Breast epithelium (tissue), 4 donors: ENCODE data around the gene ATOSA. TPM values are rescaled to one million over a fixed set of nuclear protein-coding genes. Genes with fewer than 3 reads are reported as not detected.

Source experiments
- DNase-seq, 2 donors: peaks; one replicate each; pipeline ENCODE4 v3.0.0-alpha.2; 2019; ENCODE audit warnings: low spot score in 2 of 2
- H3K27ac ChIP-seq, 2 donors: fragments of 200-600 bp; sonication (generic) in 1 of 2; one replicate each; pipeline ENCODE4 v1.5.1; 2016 to 2019; ENCODE audit warnings: mild to moderate bottlenecking in 1 of 2
- H3K27me3 ChIP-seq, 2 donors: fragments of 200-600 bp; sonication (generic) in 1 of 2; one replicate each; pipeline versions ENCODE4 v1.5.1 to v1.6.0; 2017 to 2019; ENCODE audit warnings: control low read depth in 1 of 2, mild to moderate bottlenecking in 1 of 2
- H3K36me3 ChIP-seq: fragments of 200-600 bp; one replicate; pipeline ENCODE4 v1.5.1; 2019
- H3K4me1 ChIP-seq, 2 donors: fragments of 200-600 bp; sonication (generic); one replicate each; pipeline ENCODE4 v1.5.1; 2016 to 2019; ENCODE audit warnings: control low read depth in 1 of 2
- H3K4me3 ChIP-seq, 3 donors: fragments of 200-600 bp; sonication (generic); 1 replicate in 2 of 3; 2 replicates in 1 of 3; pipeline ENCODE4 v1.5.1; 2016 to 2019; ENCODE audit warnings: mild to moderate bottlenecking in 3 of 3, moderate library complexity in 2 of 3
- H3K9me3 ChIP-seq, 2 donors: fragments of 200-600 bp; sonication (generic) in 1 of 2; one replicate each; pipeline ENCODE4 v1.5.1; 2016 to 2019; ENCODE audit warnings: control low read depth in 1 of 2
- POLR2A ChIP-seq: fragments of 450-650 bp; IDR thresholded peaks from one replicate; pipeline ENCODE4 v1.6.1; 2016; ENCODE audit warnings: antibody characterized with exemption, mild to moderate bottlenecking, moderate library complexity
- POLR2AphosphoS5 ChIP-seq, 3 donors: sonication (generic); formaldehyde crosslinking; IDR thresholded peaks; one replicate each; pipeline ENCODE4 v1.6.1; 2017; ENCODE audit warnings: antibody characterized with exemption in 3 of 3
- intact Hi-C: fragments of 100-400 bp; cut with DNase I; formaldehyde crosslinking; loops from one replicate; pipeline ENCODE4 v1.15.1; 2023; ENCODE audit warnings: low total_unique reads
- total RNA-seq, 3 donors: library from RNA; depleted of rRNA; stranded (reverse); fragments of >200 nt; gene quantifications; one replicate each; pipeline ENCODE4 v1.1.0, GENCODE V29; 2016
- TF ChIP-seq, protein P1 (sequence below), 3 donors: fragments of 450-650 bp; IDR thresholded peaks; one replicate each; pipeline ENCODE4 v1.5.1; 2016 to 2017; ENCODE audit warnings: antibody characterized with exemption in 3 of 3, mild to moderate bottlenecking in 3 of 3, moderate library complexity in 3 of 3

ATOSA gene
- total RNA-seq, 3 donors from 2014 or later = 157 to 215 (median 168) TPM

DNA sequence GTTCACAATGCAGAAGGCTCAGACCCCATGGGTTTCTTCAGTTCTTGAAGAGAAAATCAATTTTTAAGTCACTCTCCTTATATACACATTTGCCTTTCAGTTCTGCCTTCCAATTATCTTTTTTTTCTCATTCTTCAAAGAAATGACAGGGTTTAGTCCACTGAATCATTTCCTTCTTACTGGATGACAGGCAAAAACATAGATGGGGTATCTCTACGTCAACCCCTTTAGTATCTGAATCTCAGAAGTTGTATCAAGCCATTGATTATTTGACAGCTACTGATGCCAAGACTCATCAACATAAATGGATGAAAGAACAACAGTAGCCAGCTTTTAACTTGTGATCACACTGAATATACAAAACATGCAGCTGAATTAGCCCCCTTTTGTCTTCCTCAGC is 6.5 kb downstream of the ATOSA start:
- intact Hi-C loops = no loop called here
- TF ChIP-seq POLR2AphosphoS5 (IDR thresholded peaks at IDR 0.05) = no peak
- no peak for TF ChIP-seq POLR2A
- TF ChIP-seq, protein P1, sequence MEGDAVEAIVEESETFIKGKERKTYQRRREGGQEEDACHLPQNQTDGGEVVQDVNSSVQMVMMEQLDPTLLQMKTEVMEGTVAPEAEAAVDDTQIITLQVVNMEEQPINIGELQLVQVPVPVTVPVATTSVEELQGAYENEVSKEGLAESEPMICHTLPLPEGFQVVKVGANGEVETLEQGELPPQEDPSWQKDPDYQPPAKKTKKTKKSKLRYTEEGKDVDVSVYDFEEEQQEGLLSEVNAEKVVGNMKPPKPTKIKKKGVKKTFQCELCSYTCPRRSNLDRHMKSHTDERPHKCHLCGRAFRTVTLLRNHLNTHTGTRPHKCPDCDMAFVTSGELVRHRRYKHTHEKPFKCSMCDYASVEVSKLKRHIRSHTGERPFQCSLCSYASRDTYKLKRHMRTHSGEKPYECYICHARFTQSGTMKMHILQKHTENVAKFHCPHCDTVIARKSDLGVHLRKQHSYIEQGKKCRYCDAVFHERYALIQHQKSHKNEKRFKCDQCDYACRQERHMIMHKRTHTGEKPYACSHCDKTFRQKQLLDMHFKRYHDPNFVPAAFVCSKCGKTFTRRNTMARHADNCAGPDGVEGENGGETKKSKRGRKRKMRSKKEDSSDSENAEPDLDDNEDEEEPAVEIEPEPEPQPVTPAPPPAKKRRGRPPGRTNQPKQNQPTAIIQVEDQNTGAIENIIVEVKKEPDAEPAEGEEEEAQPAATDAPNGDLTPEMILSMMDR (IDR thresholded peaks at IDR 0.05) = no peak
- DNase-seq = no peak
- no peak overlapping the region for H3K27ac ChIP-seq
- H3K4me1 ChIP-seq = peaks cover 0 to 10% of the 10 kb centered on the region in 2 donors
- no peaks in the 10 kb centered on the region for H3K27me3 ChIP-seq
- no peak overlapping the region for H3K4me3 ChIP-seq
- H3K9me3 ChIP-seq = no peaks in the 10 kb centered on the region
- H3K36me3 ChIP-seq = peaks cover 4% of the 10 kb centered on the region

DNA sequence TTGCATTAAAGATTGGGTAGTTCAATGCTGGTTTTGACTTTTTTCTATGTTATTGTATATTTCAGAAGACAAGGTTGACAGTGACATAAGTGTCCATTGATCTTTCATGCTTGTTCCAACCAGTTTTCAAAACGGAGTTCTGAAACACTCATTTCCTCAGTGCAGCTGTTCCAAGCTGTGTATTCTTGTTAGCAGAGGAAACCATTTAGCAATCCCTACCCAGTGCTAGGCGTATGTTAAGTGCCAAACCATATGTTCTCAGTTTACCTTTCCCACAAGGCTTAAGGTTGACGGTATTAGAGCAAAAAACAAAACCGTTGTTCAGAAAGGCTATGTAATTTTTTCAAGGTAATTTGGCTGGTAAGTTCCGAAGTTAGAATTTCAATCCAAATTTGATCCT is 9.1 kb downstream of the ATOSA start:
- Histone ChIP-seq H3K36me3 (peaks cover 4% of the 10 kb centered on the region), H3K27ac (no peak overlapping the region), H3K27me3 (no peaks in the 10 kb centered on the region), H3K9me3 (no peaks in the 10 kb centered on the region), H3K4me3 (no peak overlapping the region), H3K4me1 (peaks cover 0 to 8% of the 10 kb centered on the region in 2 donors)
- no peak for DNase-seq
- intact Hi-C loops = no loop called here
- TF ChIP-seq, protein P1 (IDR thresholded peaks at IDR 0.05) = no peak
- TF ChIP-seq POLR2A (no peak), POLR2AphosphoS5 (IDR thresholded peaks at IDR 0.05) (no peak)

DNA sequence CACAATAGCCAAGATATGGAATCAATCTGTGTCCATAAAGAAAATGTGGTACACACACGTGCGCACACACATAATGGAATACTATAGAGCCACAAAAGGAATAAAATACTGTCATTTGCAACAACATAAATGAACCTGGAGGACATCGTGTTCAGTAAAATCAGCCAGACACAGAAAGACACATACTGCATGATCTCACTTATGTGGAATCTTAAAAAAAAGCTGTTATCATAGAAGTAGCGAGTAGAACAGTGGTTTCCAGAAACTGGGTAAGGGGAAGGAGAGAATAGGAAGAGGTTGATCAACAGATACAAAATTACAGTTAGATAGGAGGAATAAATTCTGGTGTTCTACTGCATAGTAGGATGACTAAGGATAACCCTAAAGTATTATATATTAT is 11.1 kb downstream of the ATOSA start:
- Histone ChIP-seq H3K4me1 (no peaks in the 10 kb centered on the region), H3K36me3 (peaks cover 4% of the 10 kb centered on the region), H3K9me3 (no peaks in the 10 kb centered on the region), H3K4me3 (no peak overlapping the region), H3K27ac (no peak overlapping the region), H3K27me3 (no peaks in the 10 kb centered on the region)
- TF ChIP-seq, protein P1 (IDR thresholded peaks at IDR 0.05) = no peak
- no peak for TF ChIP-seq POLR2AphosphoS5 (IDR thresholded peaks at IDR 0.05)
- TF ChIP-seq POLR2A = no peak
- no peak for DNase-seq
- intact Hi-C loops = no loop called here

DNA sequence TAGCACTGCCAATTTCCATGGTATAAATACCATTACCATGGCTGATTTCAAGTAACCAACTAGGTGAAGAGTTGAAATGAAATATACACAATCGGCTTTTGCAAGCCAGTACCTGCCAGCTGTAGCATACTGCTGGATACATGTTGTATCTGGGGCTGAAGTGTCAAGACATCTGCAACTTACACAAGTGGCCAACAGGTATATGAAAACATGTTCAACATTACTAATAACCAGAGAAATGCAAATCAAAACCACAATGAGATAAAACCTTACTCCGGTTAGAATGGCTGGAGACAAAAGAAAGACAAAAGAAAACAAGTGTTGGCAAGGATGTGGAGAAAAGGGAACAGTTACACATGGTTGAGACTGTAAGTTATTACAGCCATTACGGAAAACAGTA is 11.6 kb downstream of the ATOSA start:
- TF ChIP-seq, protein P1 (IDR thresholded peaks at IDR 0.05) = no peak
- TF ChIP-seq POLR2AphosphoS5 (IDR thresholded peaks at IDR 0.05) = no peak
- TF ChIP-seq POLR2A = no peak
- Histone ChIP-seq H3K9me3 (no peaks in the 10 kb centered on the region), H3K4me1 (no peaks in the 10 kb centered on the region), H3K27me3 (no peaks in the 10 kb centered on the region), H3K36me3 (peaks cover 4% of the 10 kb centered on the region), H3K27ac (no peak overlapping the region), H3K4me3 (no peak overlapping the region)
- no peak for DNase-seq
- intact Hi-C loops = no loop called here

DNA sequence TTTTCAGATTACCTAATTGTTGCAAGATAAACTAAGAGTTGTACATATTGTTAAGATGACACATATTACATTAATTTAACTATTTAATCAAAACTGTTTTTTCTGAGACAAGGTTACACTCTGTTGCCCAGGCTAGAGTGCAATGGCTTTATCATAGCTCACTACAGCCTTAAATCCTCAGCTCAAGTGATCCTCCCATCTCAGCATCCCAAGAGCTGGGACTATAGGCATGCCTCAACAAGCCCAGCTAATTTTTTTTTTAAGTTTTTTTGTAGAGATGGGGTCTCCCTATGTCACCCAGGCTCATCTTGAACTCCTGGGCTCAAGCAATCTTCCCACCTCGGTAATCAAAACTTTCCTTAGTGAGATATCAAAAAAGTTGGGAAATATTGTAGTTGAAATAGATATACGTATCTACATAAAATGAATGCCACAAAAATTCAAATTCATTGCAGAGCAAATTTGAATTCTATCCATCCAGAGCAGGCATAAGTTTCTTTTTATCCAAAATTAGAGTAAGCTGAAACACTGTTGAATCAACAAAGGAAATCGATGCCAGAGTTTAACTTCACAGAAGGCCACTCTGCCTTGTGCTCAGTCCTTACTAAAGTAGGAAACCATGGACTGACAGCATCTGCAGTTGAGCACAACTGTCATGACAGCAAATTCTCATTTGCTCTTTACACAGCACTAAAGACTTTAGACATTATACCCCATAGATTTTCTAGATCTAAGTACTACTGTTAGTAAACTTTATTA is 15.5 kb downstream of the ATOSA start:
- no peak overlapping the region for H3K27ac ChIP-seq
- no peaks in the 10 kb centered on the region for H3K36me3 ChIP-seq
- no peaks in the 10 kb centered on the region for H3K4me1 ChIP-seq
- TF ChIP-seq POLR2A (no peak), POLR2AphosphoS5 (IDR thresholded peaks at IDR 0.05) (no peak)
- TF ChIP-seq, protein P1 (IDR thresholded peaks at IDR 0.05) = no peak
- intact Hi-C loops = no loop called here
- no peak for DNase-seq
- H3K4me3 ChIP-seq = no peak overlapping the region
- H3K27me3 ChIP-seq = no peaks in the 10 kb centered on the region
- H3K9me3 ChIP-seq = no peaks in the 10 kb centered on the region
